HCT116 (cell line): ENCODE data around the gene DUS3L.

Experiments
- CEBPB ChIP-seq: IDR thresholded peaks from 2 replicates; pipeline ENCODE4 v1.6.1; 2012; ENCODE audit warnings: low read depth
- POLR2A ChIP-seq: IDR thresholded peaks from 2 replicates; pipeline ENCODE4 v1.7.0; 2011; ENCODE audit warnings: borderline replicate concordance; ENCODE audit not compliant: insufficient read depth, insufficient read length; ENCODE audit errors: extremely low read depth
- RAD21 ChIP-seq: IDR thresholded peaks from 2 replicates; pipeline ENCODE4 v1.6.1; 2012; ENCODE audit warnings: low read depth, mild to moderate bottlenecking
- SP1 ChIP-seq: IDR thresholded peaks from 2 replicates; pipeline ENCODE4 v1.6.1; 2012; ENCODE audit warnings: low read depth
- TF ChIP-seq, protein P1 (sequence below): IDR thresholded peaks from 2 replicates; pipeline ENCODE4 v1.6.1; 2012
- TF ChIP-seq, protein P2 (sequence below), 3 experiments: fragments of 200-600 bp in 1 of 3; sonication (generic) in 1 of 3; IDR thresholded peaks in 2 of 3; conservative IDR thresholded peaks in 1 of 3; 2 replicates each; pipeline ENCODE4 v1.5.1; 2012 to 2017; ENCODE audit warnings: low read depth in 2 of 3, low read length in 2 of 3, antibody characterized with exemption in 1 of 3, borderline replicate concordance in 1 of 3, control low read depth in 1 of 3, mild to moderate bottlenecking in 1 of 3, mixed read lengths in 1 of 3, mixed run types in 1 of 3, moderate library complexity in 1 of 3; ENCODE audit not compliant: insufficient read depth in 1 of 3

DNA sequence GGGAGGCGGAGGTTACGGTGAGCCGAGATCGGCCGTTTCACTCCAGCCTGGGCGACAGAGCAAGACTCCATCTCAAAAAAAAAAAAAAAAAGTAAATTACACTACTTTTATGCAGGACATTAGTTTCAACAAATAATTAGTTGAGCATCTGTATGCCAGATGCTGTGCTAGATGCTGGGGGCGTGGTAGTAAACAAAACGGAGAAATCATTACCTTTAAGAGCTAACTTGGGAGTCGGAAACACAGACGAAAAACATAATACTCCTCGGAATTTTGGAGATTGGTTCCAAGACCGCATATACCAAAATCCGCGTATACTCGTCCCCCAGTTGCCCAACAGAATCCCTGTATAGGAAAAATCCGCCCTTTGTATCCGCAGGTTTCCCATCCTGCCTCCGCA lies 1.3 kb upstream of the DUS3L start:
- TF ChIP-seq, protein P1, sequence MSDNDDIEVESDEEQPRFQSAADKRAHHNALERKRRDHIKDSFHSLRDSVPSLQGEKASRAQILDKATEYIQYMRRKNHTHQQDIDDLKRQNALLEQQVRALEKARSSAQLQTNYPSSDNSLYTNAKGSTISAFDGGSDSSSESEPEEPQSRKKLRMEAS = no peak
- TF ChIP-seq, protein P2, sequence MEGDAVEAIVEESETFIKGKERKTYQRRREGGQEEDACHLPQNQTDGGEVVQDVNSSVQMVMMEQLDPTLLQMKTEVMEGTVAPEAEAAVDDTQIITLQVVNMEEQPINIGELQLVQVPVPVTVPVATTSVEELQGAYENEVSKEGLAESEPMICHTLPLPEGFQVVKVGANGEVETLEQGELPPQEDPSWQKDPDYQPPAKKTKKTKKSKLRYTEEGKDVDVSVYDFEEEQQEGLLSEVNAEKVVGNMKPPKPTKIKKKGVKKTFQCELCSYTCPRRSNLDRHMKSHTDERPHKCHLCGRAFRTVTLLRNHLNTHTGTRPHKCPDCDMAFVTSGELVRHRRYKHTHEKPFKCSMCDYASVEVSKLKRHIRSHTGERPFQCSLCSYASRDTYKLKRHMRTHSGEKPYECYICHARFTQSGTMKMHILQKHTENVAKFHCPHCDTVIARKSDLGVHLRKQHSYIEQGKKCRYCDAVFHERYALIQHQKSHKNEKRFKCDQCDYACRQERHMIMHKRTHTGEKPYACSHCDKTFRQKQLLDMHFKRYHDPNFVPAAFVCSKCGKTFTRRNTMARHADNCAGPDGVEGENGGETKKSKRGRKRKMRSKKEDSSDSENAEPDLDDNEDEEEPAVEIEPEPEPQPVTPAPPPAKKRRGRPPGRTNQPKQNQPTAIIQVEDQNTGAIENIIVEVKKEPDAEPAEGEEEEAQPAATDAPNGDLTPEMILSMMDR (IDR thresholded peaks at IDR 0.05 in 2 of 3, conservative IDR thresholded peaks at IDR 0.05 in 1 of 3; ENCODE audit: borderline replicate concordance in 1 of 3, insufficient read depth in 1 of 3, low read depth in 2 of 3, low read length in 2 of 3) = no peak
- TF ChIP-seq POLR2A = no peak
- no peak for TF ChIP-seq SP1
- no peak for TF ChIP-seq RAD21
- TF ChIP-seq CEBPB = no peak
